DMS79 (cell line): ENCODE data around the gene RAG1.

Experiments
- DNase-seq: peaks from one replicate; lab custom pipeline; 2025; lab: John Stamatoyannopoulos, UW

Gene RAG1

DNA sequence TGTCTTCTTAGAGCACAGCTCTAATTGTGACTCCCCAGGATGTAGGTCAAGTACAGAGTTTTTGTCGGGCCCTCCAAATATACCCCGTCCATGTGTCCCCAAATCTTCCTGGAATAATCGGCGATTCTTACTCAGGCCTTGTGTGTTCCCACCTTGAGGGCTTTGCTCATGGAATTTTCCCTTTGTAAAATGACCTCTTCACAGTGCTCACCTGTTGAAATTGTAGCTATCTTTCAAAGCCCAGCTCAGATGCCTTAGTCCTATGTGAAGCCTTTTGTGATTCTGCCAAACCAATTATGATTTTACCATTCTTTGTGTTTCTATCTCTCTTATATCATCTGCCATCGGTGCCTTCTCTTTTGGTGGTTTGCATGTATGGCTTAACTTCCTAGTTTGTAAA, 60.3 kb downstream of the RAG1 start:
- no peak for DNase-seq

DNA sequence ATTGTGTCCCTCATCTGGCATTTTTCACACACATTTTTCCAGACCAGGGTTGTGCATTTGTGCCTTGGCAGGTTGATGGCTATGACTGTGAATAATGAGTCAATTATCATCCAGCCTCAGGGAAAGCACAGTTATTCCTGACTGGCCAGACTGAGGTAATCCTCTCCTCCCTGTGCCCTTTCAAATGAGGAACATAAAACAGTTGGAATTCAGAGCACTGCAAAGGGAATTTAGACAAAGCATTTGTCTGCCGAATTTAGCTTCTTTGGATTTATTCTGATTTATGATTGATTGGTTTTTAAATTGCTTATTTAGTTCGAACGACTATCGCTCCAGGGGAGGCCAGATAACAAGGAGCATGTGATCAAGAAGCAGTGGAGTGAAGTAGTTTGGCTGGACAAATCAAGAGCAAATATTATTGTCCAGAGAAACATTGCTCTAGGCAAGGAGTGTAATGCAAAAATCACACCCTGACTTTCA, 61.0 kb downstream of the RAG1 start:
- DNase-seq = no peak
